HepG2 (cell line): Measurements from ENCODE around the gene DOCK9.

Experiments used
- CTCF ChIP-seq: sonication (generic); formaldehyde crosslinking; IDR thresholded peaks from 2 replicates; pipeline ENCODE4 v1.5.0; 2020; ENCODE audit warnings: mild to moderate bottlenecking, missing genetic modification reagents, moderate library complexity
- EZH2 ChIP-seq: conservative IDR thresholded peaks from 2 replicates; pipeline ENCODE4 v1.6.1; 2012; ENCODE audit warnings: mild to moderate bottlenecking, low read depth, low read length, moderate library complexity
- SPEN ChIP-seq: sonication (generic); formaldehyde crosslinking; IDR thresholded peaks from 2 replicates; pipeline ENCODE4 v1.5.1; 2020; ENCODE audit warnings: low read depth, mild to moderate bottlenecking, missing genetic modification reagents
- ZNF124 ChIP-seq: sonication (generic); formaldehyde crosslinking; IDR thresholded peaks from 2 replicates; pipeline ENCODE4 v1.4.0; 2020; ENCODE audit warnings: missing genetic modification reagents
- TF ChIP-seq, protein P1 (sequence below), 2 experiments: sonication (generic) in 1 of 2; formaldehyde crosslinking in 1 of 2; IDR thresholded peaks; 2 replicates each; pipeline versions ENCODE4 v1.5.1 to v1.6.1; 2011 to 2020; ENCODE audit warnings: borderline replicate concordance in 1 of 2, low read depth in 1 of 2, low read length in 1 of 2, mild to moderate bottlenecking in 1 of 2, missing genetic modification reagents in 1 of 2, moderate library complexity in 1 of 2

DNA sequence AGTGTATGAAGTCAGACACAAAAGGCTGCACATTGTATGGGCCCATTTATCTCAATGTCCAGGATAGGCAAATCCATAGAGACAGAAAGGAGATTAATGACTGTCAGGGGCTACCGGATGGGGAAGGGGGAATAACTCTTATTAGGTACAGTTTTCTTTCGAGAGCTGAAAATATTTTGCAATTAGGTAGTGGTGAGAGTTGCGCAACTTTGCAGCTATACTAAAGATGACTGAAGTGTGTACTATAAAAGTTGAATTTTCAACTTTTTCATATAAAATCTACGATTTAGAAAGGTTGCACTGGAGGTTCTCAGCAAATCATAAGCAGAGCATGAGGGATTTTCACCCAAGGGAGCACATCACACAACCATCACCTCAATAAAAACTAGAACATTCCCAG lies 209.3 kb downstream of the DOCK9 start:
- TF ChIP-seq ZNF124 (CRISPR knock-in tag) (no peak), CTCF (CRISPR knock-in tag) (no peak), SPEN (CRISPR knock-in tag) (no peak), EZH2 (no peak)
- TF ChIP-seq, protein P1, sequence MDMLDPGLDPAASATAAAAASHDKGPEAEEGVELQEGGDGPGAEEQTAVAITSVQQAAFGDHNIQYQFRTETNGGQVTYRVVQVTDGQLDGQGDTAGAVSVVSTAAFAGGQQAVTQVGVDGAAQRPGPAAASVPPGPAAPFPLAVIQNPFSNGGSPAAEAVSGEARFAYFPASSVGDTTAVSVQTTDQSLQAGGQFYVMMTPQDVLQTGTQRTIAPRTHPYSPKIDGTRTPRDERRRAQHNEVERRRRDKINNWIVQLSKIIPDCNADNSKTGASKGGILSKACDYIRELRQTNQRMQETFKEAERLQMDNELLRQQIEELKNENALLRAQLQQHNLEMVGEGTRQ (IDR thresholded peaks at IDR 0.05; ENCODE audit: low read depth, low read length), result no peak
- TF ChIP-seq, protein P1 (CRISPR knock-in tag; IDR thresholded peaks at IDR 0.05; ENCODE audit: borderline replicate concordance), result no peak
